Activated CD8-positive, alpha-beta memory T cell treated with anti-CD3 and anti-CD28 coated beads, Interleukin-2, amount 10 ng/mL, durations not matched to agents 7 days and 5 days (primary cell): ENCODE results near the gene TOM1. TPM values are rescaled to one million over a fixed set of nuclear protein-coding genes. Genes with fewer than 3 reads are reported as not detected.
A peak's percentile ranks its signal among the peaks of the same experiment; 100 is the strongest.
"Not testable (repeated sequence)": the region's sequence is repeated elsewhere in the genome, so short reads cannot be mapped to it uniquely, and the experiment has no call there.

ENCODE experiments used
- ATAC-seq: fragments of 150-1000 bp; cut with Tn5 transposase; one replicate; pipeline ENCODE4 v1.10.0; 2021; ENCODE audit warnings: moderate library complexity
- CTCF ChIA-PET: fragments of 350-600 bp; sonication (Branson Sonifier 250); formaldehyde crosslinking; loops from one replicate; lab custom pipeline; 2021; ENCODE audit warnings: antibody characterized with exemption; lab: Charles Lee
- DNase-seq: peaks from one replicate; pipeline ENCODE4 v3.0.0-alpha.2; 2020
- H3K27ac Mint-ChIP-seq: one replicate; pipeline ENCODE4 v1.8.0; 2021; ENCODE audit warnings: mild to moderate bottlenecking, mixed read lengths
- H3K27me3 Mint-ChIP-seq: one replicate; pipeline ENCODE4 v1.8.0; 2021; ENCODE audit warnings: mixed read lengths
- H3K36me3 Mint-ChIP-seq: one replicate; pipeline ENCODE4 v1.8.0; 2021; ENCODE audit warnings: mild to moderate bottlenecking, mixed read lengths
- H3K4me1 Mint-ChIP-seq: one replicate; pipeline ENCODE4 v1.8.0; 2021; ENCODE audit warnings: mixed read lengths
- H3K4me3 Mint-ChIP-seq: one replicate; pipeline ENCODE4 v1.8.0; 2021; ENCODE audit warnings: mild to moderate bottlenecking, moderate library complexity, mixed read lengths
- H3K9me3 Mint-ChIP-seq: one replicate; pipeline ENCODE4 v1.8.0; 2022; ENCODE audit warnings: low read depth, mixed read lengths
- total RNA-seq, 2 experiments: library from RNA; stranded (reverse); gene quantifications; one replicate each; pipeline ENCODE4 v1.2.3, GENCODE V29; 2021

Gene TOM1
- total RNA-seq, 2 experiments from 2014 or later: 16.1 to 20.5 TPM

DNA sequence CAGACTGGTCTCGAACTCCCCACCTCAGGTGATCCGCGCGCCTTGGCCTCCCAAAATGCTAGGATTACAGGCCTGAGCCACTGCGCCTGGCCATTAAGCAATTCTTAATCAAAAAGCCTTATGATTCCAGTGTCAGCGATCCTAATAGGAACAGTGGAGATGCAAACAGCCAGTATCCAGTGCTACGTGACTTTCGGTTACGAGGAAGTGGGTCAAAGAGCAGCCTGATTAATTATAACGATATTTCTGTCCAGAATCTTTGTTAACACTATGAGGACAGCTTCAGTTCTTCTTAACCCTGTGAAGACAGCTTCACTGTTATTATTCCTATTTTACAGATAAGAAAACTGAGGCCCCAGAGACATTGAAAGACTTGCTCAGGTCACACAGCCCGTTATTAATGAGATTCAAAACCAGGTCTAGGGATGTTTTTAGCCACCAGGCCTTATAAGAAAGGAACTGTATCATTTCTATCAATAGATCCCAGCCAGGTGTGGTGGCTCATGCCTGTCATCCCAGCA lies 63.9 kb downstream of the TOM1 start:
- Mint-ChIP-seq H3K27me3 (peaks cover 19% of the 10 kb centered on the region), H3K36me3 (no peaks in the 10 kb centered on the region), H3K9me3 (no peaks in the 10 kb centered on the region), H3K4me3 (no peak overlapping the region), H3K27ac (no peak overlapping the region), H3K4me1 (no peaks in the 10 kb centered on the region)
- DNase-seq: no peak
- CTCF ChIA-PET: interaction anchor here (0.9 kb wide), 1 partner anchor 22 kb away, joined by 3 read pairs; no protein-coding TSS in a partner anchor
- no peak for ATAC-seq

GRCh38 chr22:35364230-35364629 lies 64.5 kb downstream of the TOM1 start:
- H3K4me3 Mint-ChIP-seq, H3K36me3 Mint-ChIP-seq, ATAC-seq, H3K27ac Mint-ChIP-seq, H3K9me3 Mint-ChIP-seq, H3K4me1 Mint-ChIP-seq, DNase-seq: not testable (repeated sequence)
- CTCF ChIA-PET: interaction anchor here (0.9 kb wide), 1 partner anchor 21 kb away, joined by 3 read pairs; no protein-coding TSS in a partner anchor
- H3K27me3 Mint-ChIP-seq: peaks cover 22% of the 10 kb centered on the region

GRCh38 chr22:35367331-35367886 lies 67.7 kb downstream of the TOM1 start:
- H3K4me3 Mint-ChIP-seq: no peak overlapping the region
- peaks cover 23% of the 10 kb centered on the region for H3K27me3 Mint-ChIP-seq
- no peaks in the 10 kb centered on the region for H3K9me3 Mint-ChIP-seq
- ATAC-seq (no peak), DNase-seq (no peak)
- peaks cover 11% of the 10 kb centered on the region for H3K4me1 Mint-ChIP-seq
- CTCF ChIA-PET: no interaction called here
- no peak overlapping the region for H3K27ac Mint-ChIP-seq
- H3K36me3 Mint-ChIP-seq: no peaks in the 10 kb centered on the region

GRCh38 chr22:35368386-35368785 lies 68.7 kb downstream of the TOM1 start:
- no peaks in the 10 kb centered on the region for H3K9me3 Mint-ChIP-seq
- no peak for ATAC-seq
- H3K36me3 Mint-ChIP-seq: no peaks in the 10 kb centered on the region
- CTCF ChIA-PET: interaction anchor here (0.6 kb wide), 1 partner anchor 747 kb away, joined by 3 read pairs; no protein-coding TSS in a partner anchor
- H3K4me3 Mint-ChIP-seq: no peak overlapping the region
- no peak overlapping the region for H3K27ac Mint-ChIP-seq
- no peak for DNase-seq
- peaks cover 23% of the 10 kb centered on the region for H3K27me3 Mint-ChIP-seq
- peaks cover 11% of the 10 kb centered on the region for H3K4me1 Mint-ChIP-seq

- DNase-seq (no peak), ATAC-seq (no peak)
- CTCF ChIA-PET: interaction anchor here (1.1 to 1.6 kb wide), 3 partner anchors 17 to 697 kb away, joined by 3 to 4 read pairs (median 3); no protein-coding TSS in a partner anchor
- Mint-ChIP-seq H3K4me3 (no peak overlapping the region), H3K4me1 (peaks cover 11% of the 10 kb centered on the region), H3K36me3 (no peaks in the 10 kb centered on the region), H3K27ac (no peak overlapping the region), H3K27me3 (peaks cover 23% of the 10 kb centered on the region), H3K9me3 (no peaks in the 10 kb centered on the region)
Observed at GRCh38 chr22:35369996-35370395, 70.3 kb downstream of the TOM1 start.

DNA sequence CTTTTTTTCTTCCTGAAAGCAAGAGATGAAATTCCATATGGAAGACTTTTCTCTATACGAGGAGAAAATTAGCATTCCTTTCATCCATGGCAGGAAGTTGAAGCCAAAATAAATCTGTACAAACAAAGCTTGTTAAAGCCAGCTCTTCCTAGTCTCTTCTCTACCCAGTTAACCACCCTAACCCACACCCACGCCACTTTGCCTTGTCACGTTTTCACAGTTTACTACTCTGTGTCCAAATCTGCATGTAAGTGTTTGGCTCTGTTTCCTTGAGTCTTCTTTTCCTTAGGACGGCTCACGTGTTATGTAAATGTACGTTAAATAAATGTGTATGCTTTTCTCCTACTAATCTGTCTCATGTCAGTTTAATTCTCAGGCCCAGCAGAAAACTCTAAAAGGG lies 74.1 kb downstream of the TOM1 start:
- peaks cover 10% of the 10 kb centered on the region for H3K27me3 Mint-ChIP-seq
- H3K9me3 Mint-ChIP-seq: no peaks in the 10 kb centered on the region
- DNase-seq: no peak
- no peak for ATAC-seq
- H3K27ac Mint-ChIP-seq: no peak overlapping the region
- H3K4me3 Mint-ChIP-seq: no peak overlapping the region
- H3K36me3 Mint-ChIP-seq: no peaks in the 10 kb centered on the region
- CTCF ChIA-PET: no interaction called here
- peaks cover 23% of the 10 kb centered on the region for H3K4me1 Mint-ChIP-seq

- Mint-ChIP-seq H3K27me3 (peaks cover 12% of the 10 kb centered on the region), H3K27ac (no peak overlapping the region), H3K9me3 (no peaks in the 10 kb centered on the region), H3K4me3 (no peak overlapping the region), H3K4me1 (peaks cover 23% of the 10 kb centered on the region), H3K36me3 (no peaks in the 10 kb centered on the region)
- DNase-seq (no peak), ATAC-seq (no peak)
- CTCF ChIA-PET: interaction anchor here (0.9 to 1.8 kb wide), 3 partner anchors 24 to 208 kb away, joined by 3 to 7 read pairs (median 3); no protein-coding TSS in a partner anchor
Observed at GRCh38 chr22:35375031-35375430, 75.3 kb downstream of the TOM1 start.

GRCh38 chr22:35375526-35375925 lies 75.8 kb downstream of the TOM1 start:
- H3K27ac Mint-ChIP-seq: no peak overlapping the region
- no peak for ATAC-seq

DNA sequence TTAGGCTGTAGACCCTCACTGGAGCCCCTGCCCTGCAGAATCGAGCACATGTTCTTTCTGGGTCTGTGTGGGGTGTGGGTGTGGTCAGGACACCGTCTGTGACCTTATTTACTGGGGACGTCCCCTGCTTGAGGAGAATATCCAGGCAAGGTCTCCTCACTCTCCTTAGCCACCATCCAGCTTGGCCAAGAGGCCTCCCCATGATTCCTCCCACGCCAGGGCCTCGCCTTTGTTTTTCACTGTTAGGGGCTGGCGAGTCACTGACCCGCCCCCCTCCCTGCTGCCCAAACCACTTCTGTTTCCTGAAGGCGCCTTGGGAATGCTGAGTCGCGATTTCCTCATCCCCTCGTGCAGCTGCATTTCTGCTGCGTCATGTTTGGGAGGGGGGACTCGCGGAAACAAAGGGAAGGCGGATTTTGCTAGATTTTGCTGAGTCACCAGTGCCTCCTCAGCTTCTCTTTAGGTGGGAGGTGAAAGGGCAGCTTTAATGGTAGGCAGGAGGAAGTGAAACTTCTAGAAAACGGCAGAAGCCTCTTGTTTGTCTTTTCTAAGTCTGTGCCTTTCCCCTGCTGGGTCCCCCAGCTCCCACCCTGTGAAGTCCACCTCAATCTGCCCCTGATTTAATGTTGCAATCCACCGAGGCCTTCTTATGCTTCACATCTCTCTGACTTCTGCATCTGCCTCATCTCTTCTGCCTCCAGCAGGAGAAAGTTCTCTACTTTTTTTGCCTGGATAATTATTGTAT lies 77.2 kb downstream of the TOM1 start:
- ATAC-seq (no peak), DNase-seq (peak; percentile 48)
- Mint-ChIP-seq H3K27me3 (peaks cover 19% of the 10 kb centered on the region), H3K36me3 (no peaks in the 10 kb centered on the region), H3K27ac (peak overlapping the region; percentile 63), H3K4me3 (no peak overlapping the region), H3K4me1 (peaks cover 28% of the 10 kb centered on the region), H3K9me3 (no peaks in the 10 kb centered on the region)
- CTCF ChIA-PET: interaction anchor here (1.3 to 1.8 kb wide), 2 partner anchors 26 to 54 kb away, joined by 4 to 7 read pairs; no protein-coding TSS in a partner anchor

More at GRCh38 chr22:35375526-35375925, 75.8 kb downstream of the TOM1 start:
- H3K4me1 Mint-ChIP-seq: peaks cover 27% of the 10 kb centered on the region
- peaks cover 14% of the 10 kb centered on the region for H3K27me3 Mint-ChIP-seq
- no peak for DNase-seq
- CTCF ChIA-PET: interaction anchor here (0.9 to 1.8 kb wide), 4 partner anchors 25 to 208 kb away, joined by 3 to 7 read pairs (median 4); no protein-coding TSS in a partner anchor
- H3K4me3 Mint-ChIP-seq: no peak overlapping the region
- no peaks in the 10 kb centered on the region for H3K36me3 Mint-ChIP-seq
- H3K9me3 Mint-ChIP-seq: no peaks in the 10 kb centered on the region

GRCh38 chr22:35377735-35378134 lies 78.0 kb downstream of the TOM1 start:
- CTCF ChIA-PET: no interaction called here
- DNase-seq (no peak), ATAC-seq (no peak)
- Mint-ChIP-seq H3K9me3 (no peaks in the 10 kb centered on the region), H3K27ac (peak overlapping the region; percentile 63), H3K4me1 (peaks cover 23% of the 10 kb centered on the region), H3K36me3 (no peaks in the 10 kb centered on the region), H3K27me3 (peaks cover 23% of the 10 kb centered on the region), H3K4me3 (no peak overlapping the region)

DNA sequence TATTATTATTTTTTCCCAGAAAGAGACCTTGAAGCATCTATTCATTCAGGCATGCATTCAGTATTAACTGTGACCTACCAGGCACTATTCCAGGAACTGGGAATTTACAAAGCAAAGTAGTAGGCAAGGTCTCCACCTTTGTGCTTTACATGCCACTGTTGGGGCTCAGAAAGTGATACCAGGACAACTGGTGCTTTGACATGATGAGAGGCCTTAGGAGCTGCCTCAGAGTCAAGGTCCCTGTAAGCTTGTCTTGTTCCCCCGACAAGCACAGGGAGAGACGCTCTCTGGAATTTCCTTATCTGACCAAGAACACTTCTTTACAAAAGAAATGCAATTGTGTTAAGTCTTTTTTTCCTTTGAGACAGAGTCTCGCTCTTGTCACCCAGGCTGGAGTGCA lies 78.9 kb downstream of the TOM1 start:
- ATAC-seq (no peak), DNase-seq (no peak)
- H3K9me3 Mint-ChIP-seq: no peaks in the 10 kb centered on the region
- H3K27me3 Mint-ChIP-seq: peaks cover 32% of the 10 kb centered on the region
- H3K27ac Mint-ChIP-seq: no peak overlapping the region
- no peak overlapping the region for H3K4me3 Mint-ChIP-seq
- peaks cover 23% of the 10 kb centered on the region for H3K4me1 Mint-ChIP-seq
- no peaks in the 10 kb centered on the region for H3K36me3 Mint-ChIP-seq
- CTCF ChIA-PET: no interaction called here

DNA sequence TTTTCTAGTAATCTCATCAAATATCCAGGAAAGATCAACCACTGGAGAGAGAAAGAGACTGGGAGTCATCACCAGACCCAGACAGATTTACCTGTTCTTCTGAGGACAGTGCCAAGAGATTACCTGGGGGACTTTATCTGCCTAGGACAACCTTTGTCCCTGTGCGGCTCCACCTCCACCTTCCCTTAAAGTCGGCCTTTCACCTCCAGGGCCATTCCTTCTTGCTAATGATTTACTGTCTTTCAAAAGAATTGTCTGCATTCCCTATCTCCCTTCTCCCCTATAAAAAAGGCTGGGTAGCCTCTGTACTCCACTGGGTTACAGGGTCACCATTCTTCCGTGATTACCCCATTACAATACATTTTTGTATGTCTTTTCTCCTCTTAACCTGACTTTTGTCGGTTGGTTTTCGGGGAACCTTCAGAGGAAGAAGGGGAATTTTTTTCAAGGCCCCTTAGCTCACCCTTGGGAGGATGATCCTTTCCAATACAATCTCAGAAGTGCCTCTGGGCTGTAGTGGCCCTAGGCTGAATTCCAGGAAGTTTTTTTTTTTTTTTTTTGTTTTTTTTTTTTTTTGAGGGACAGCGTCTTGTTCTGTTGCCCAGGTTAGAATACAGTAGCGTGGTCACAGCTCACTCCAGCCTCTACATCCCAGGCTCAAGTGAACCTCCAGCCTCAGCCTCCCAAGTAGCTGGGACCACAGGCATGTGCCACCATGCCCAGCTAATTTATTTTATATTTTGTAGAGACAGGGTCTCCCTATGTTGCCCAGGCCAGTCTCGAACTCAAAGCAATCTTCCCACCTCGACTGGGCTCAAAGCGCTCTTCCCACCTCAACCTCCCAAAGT lies 79.7 kb downstream of the TOM1 start:
- H3K4me3 Mint-ChIP-seq: no peak overlapping the region
- CTCF ChIA-PET: interaction anchor here (0.7 to 1.1 kb wide), 3 partner anchors 22 to 65 kb away, joined by 3 read pairs; no protein-coding TSS in a partner anchor

DNA sequence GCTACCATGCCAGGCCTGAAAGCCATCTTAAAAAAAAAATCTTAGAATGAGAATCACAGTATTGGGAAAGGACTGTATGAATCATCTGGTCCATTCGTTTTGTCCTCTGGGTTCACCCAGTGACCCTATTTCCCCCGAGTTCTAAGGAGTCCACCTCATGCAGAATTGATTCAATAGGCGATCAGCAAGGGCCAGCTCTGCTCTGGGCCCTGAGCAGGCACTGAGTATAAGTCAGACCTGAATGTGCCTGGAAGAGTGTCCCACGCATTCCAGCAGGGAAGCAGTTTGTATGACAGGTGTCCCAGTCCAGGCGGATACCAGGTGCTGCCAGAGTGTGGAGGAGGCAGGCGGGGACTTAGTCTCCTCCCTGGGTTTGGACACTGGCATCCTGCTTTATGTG lies 80.3 kb downstream of the TOM1 start:
- CTCF ChIA-PET: interaction anchor here (0.8 to 1.1 kb wide), 2 partner anchors 29 to 113 kb away, joined by 3 to 4 read pairs; no protein-coding TSS in a partner anchor

More for the DNA sequence above, 79.7 kb downstream of the TOM1 start:
- ATAC-seq (no peak), DNase-seq (no peak)
- Mint-ChIP-seq H3K36me3 (no peaks in the 10 kb centered on the region), H3K27me3 (peaks cover 33% of the 10 kb centered on the region), H3K4me1 (peaks cover 23% of the 10 kb centered on the region), H3K27ac (no peak overlapping the region), H3K9me3 (no peaks in the 10 kb centered on the region)

More for the DNA sequence above, 80.3 kb downstream of the TOM1 start:
- ATAC-seq (no peak), DNase-seq (no peak)
- Mint-ChIP-seq H3K27me3 (peaks cover 33% of the 10 kb centered on the region), H3K4me3 (no peak overlapping the region), H3K36me3 (no peaks in the 10 kb centered on the region), H3K27ac (no peak overlapping the region), H3K9me3 (no peaks in the 10 kb centered on the region), H3K4me1 (peaks cover 23% of the 10 kb centered on the region)
